Medulla oblongata (tissue), 1 donor: ENCODE measurements around the gene CISD3.
A peak's percentile ranks its signal among the peaks of the same experiment; 100 is the strongest.

Experiments
- DNase-seq: peaks from one replicate; pipeline ENCODE4 v3.0.0-alpha.2; 2015; ENCODE audit errors: extremely low spot score

The CISD3 gene

GRCh38 chr17:38729886-38730525 lies at the start of gene CISD3:
TSS of gene CISD3 (plus strand) at chr17:38730341. CDS start at chr17:38730359, 18 bp downstream.
- DNase-seq, result peak; percentile 87

GRCh38 chr17:38681096-38681495 lies 49.0 kb upstream of the CISD3 start:
- no peak for DNase-seq

- DNase-seq, result peak; percentile 58
Observed at GRCh38 chr17:38685491-38685890, 44.6 kb upstream of the CISD3 start.

GRCh38 chr17:38687286-38687685 lies 42.9 kb upstream of the CISD3 start:
- no peak for DNase-seq

- DNase-seq, result no peak
Observed at GRCh38 chr17:38690386-38690785, 39.8 kb upstream of the CISD3 start.

GRCh38 chr17:38691154-38691553 lies 39.0 kb upstream of the CISD3 start:
- DNase-seq, result no peak

GRCh38 chr17:38693700-38694329 lies 36.3 kb upstream of the CISD3 start:
- peak; percentile 72 for DNase-seq

GRCh38 chr17:38697061-38697820 lies 32.9 kb upstream of the CISD3 start:
- DNase-seq, result no peak

- no peak for DNase-seq
Observed at GRCh38 chr17:38698760-38699159, 31.4 kb upstream of the CISD3 start.

GRCh38 chr17:38701504-38702165 lies 28.5 kb upstream of the CISD3 start:
- peak; percentile 46 for DNase-seq

GRCh38 chr17:38702166-38702915 lies 27.8 kb upstream of the CISD3 start:
- peak; percentile 81 for DNase-seq

- DNase-seq, result peak; percentile 25
Observed at GRCh38 chr17:38702916-38703741, 27.0 kb upstream of the CISD3 start.

- peak; percentile 46 for DNase-seq
Observed at GRCh38 chr17:38703742-38704605, 26.2 kb upstream of the CISD3 start.

- peak; percentile 87 for DNase-seq
Observed at GRCh38 chr17:38704606-38705522, 25.3 kb upstream of the CISD3 start, which contains the start of gene MLLT6. TSS of gene MLLT6 (plus strand) at chr17:38705273. CDS start at chr17:38705633, 360 bp downstream.

GRCh38 chr17:38705523-38705802 lies 24.7 kb upstream of the CISD3 start:
- DNase-seq, result no peak

GRCh38 chr17:38705803-38706504 lies 24.2 kb upstream of the CISD3 start:
- DNase-seq, result peak; percentile 47

GRCh38 chr17:38706505-38707216 lies 23.5 kb upstream of the CISD3 start:
- DNase-seq, result peak; percentile 44
